ENCODE data around the gene RNF217.

The RNF217 gene

DNA sequence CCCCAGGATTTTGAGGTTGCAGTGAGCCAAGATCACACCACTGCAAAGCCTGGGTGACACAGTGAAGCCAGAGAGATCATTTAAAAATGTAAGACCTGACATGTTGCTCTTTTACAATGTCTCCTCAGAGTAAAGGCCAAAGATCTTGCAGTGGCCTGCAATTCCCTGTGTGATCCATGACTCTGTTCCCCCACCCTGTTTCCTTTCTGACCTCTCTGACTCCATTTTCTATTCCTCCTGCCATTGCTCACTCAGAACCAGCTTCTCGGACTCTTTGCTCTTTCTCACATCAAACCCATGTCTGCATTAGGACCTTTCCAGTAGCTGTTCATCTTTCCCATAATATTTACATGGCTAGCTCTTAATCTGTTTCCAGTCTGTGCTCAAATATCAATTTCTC is 28.8 kb downstream of the RNF217 start:
- DNase-seq (ENCODE audit: low spot score): no peak

DNA sequence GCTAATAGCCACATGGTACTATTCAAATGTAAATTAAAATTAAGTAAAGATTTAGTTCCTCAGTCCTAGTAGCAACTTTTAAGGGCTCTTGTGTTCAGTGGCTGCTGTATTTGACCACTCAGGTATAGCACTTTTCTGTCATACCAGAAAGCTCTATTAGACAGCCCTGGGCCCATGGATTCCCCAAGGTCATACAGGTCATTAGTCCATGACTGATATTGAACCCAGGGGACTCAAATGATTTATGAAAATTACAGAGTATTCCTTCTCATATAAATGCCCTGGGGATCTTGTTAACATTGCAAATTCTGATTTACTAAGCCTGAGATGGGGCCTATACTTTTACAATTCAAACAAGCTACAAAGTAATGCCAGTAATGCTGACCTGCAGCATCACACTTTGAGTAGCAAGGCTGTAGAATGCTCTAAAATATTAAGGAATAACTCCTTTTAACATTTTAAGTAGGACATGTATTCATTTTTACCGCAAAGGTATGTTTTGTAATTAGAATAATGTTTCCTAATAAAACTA is 29.6 kb downstream of the RNF217 start:
- no peak for DNase-seq (ENCODE audit: low spot score)

DNA sequence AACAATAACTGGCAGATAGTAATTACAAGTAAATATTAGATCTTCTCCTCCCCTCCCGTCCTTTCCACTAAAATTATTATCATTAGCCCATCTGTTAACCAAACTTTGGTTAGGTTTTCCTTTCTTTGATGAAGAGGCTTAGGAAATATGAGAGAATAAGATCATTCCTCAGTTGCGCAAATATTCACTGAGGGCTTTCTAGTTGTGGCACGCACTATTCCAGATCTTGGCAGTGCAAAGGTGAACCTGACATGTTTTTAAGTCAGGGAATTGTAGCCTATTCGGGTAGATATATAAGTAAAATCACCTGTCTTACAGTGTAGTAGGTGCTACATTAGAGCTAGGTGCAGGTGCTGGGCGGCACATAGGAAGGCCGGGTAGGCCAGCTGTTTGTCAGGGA is 31.1 kb downstream of the RNF217 start:
- no peak for DNase-seq (ENCODE audit: low spot score)

DNA sequence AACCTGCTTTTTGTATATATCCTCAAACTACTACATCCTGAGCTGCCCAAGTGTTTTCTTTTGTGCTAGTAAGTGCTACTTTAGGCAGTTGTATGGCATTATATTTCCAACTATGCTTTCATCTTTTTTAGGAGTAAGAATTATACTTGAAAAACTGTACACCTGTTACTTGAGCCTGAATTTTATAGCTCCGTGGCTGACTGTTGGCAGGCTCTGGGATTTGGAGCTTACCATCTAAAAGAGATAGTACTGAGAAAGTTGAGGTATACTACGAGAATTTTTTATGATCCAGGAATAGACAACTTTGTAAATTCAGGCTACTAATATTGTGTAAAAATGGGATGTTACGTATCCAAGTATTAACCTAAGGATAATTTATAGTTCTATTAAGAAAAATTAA is 32.4 kb downstream of the RNF217 start:
- DNase-seq (ENCODE audit: low spot score): no peak

DNA sequence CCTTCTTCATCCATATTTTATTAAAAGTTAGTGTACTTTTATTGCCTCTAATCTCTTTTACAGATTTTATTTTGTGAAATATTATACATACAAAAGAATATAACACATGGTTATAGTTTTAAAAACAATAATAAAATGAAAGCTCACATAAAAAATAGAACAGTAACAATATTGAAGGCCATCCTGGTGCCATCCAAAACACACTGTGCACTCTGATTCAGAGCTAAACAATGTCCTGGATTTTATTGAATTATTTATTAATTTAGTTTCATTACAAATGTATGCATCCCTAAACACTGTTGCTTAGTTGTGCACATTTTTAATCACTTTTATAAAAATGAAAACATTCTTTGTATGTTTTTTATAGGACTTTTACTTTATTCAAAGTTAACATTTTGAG is 32.9 kb downstream of the RNF217 start:
- no peak for DNase-seq (ENCODE audit: low spot score)

DNA sequence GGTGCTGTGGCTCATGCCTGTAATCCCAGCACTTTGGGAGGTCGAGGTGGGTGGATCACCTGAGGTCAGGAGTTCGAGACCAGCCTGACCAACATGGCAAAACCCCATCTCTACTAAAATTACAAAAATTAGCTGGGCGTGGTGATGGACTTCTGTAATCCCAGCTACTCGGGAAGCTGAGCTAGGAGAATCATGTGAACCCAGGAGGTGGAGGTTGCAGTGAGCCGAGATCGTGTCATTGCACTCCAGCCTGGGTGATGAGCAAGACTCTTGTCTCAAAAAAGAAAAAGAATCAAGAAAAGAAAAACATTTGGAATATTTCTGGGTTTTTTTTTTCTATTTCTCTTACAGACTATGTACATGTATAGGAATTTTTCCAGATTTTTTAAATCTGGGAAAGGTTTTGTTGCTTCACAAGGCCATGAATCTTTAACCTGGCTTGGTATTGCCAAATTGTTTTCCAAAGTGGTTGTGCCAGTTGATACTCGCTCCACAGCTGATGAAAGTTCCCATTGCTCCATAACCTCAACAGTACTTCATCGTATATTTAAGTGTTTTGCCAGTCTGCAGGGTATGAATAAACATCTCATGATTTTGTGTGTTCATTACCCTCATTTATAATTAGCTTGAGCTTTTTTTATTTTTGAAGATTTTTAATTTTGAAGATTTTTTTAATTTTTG is 33.5 kb downstream of the RNF217 start:
- no peak for DNase-seq (ENCODE audit: low spot score)

DNA sequence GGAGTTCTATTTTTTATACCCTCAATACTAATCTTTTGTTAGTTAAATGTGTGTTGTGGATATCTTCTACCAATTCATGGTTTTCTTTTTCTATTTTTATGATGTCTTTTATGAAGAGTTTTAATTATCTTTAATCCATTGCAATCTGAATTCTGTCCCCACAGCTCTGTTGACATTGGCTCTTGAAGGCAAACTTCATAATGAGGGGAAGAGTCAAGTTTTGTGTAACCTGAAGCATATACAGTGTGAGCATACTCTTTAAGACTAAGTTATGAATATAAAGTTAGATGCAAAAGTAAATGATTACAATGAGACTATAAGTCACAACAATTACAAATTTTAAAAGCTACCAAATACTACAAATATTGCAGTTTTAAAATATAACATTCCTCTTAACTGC is 34.2 kb downstream of the RNF217 start:
- DNase-seq (ENCODE audit: low spot score): no peak

DNA sequence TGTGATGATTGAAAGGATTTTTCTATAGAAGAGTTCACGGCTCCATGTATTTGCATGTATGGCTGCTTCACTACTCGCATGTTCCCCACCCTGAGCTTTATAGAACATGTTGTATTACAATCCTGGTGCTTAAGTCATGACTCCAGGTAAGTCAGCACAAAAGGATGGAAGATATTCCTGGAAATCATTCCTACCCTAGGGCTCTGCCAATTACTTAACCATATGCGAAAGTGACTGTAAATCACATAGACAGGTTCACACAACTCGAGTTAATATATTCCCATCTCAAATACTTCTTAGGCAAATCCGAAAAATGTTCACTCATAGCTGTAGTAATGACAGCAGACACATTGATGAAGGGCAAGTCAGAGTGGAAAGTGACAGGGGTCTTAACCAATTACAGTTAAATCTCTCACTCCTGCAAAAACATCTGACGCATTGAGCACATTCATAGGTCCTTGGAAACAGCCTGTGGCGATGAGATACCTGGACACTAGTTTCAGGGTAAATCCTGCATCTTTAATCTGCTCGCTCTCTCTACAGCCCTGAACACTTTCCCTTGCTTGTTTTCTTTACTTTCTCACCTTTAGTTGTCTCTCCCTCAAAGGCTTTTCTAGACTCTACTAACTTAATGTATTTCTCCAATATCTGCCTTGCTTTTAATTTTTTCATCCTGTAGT is 35.1 kb downstream of the RNF217 start:
- no peak for DNase-seq (ENCODE audit: low spot score)

DNA sequence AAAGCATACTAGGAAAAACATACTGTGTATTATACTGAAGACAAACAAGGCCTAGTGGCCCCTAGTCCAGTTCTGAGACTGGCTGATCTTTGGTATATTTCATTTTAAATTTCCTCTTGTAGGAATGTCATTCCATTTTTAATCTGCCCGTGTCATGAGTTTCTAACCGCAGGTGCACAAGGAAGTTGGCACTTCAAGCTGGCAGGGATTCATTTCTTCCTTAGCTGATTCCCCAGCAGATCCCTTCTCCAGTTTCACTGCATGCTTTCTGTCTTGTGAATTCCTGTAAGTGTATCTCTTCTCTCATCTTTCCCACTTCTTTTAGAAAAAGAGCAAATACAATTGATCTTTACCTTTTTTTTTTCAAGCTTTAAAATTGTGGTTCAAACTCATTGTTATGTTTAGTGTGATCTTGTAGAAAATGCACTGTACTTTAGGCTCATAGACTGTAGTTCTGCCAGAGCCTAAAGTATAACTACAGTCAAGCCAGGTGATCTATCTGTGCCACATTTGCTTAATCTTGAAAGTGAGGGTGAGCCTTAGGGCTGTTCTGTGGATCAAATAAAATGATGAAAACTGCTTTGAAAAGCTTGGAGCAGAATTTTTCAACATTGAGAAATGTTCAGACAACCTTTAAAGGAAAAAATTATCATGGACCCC is 37.0 kb downstream of the RNF217 start:
- DNase-seq (ENCODE audit: low spot score): no peak

DNA sequence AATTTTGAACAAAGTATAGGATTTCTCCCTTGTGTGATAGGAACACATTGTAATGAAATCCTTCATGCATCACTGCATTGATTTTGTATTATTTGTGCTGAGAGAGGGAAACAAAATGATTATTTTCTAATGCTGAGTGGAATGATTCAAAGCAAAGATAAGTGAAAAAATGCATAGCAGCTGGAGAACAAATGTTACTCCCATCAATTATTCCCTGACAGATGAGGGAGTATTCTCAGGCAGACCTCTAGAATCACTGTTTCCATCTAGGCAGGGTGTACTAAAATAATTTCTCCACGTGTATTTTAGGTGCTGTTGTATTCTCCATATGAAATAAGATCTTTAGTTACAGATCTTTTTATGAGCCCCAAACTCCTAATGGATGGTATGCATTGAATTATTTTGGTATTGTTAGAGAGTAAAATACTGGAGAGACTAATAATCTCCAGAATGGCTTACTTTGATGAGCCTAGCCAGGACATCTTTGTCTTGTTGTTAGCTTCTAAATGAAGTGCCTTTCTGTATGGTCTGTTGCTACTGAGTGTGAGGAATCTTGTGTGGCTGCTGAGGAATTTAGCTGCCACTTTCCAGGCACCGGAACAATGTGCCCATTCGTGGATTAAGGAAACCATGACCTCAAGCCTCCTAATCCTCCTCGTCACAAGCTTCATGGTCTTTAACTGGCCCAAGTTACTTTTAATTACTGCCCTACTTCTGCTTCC is 39.6 kb downstream of the RNF217 start:
- DNase-seq (ENCODE audit: low spot score): no peak

DNA sequence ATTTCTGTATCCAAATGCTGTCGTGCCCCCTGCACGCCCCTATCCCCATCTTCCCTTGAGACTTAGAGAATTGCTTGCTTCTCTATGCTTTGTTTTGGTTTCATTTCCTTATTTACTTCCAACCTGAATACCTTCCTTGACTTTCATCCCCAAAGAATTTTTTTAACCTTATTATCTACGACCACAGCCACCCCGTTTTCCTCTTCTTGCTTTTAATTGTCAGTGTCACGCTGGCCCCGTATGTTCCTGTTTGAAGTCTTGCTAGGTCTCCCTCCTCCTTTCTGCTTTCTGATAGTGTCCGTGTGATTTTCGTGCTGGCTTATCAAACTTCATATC is 40.1 kb downstream of the RNF217 start:
- DNase-seq (ENCODE audit: low spot score): no peak

DNA sequence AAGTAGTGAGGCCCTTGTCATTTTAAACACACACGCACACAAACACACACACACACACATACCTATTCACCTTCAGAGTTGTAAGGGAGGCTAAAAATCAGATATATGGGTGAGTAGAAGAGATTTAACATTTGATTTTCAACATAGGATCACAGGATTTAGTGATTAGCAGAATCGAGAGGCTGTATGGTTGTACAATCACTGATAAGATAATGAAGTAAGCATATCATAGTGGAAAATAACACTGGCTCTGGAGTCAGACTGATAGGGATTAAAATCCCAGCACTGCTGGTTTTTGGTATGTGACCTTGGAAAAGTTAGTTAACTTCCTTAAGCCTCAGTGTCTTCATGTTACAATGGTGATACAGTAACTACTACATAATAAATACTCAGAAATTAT is 40.8 kb downstream of the RNF217 start:
- no peak for DNase-seq (ENCODE audit: low spot score)

DNA sequence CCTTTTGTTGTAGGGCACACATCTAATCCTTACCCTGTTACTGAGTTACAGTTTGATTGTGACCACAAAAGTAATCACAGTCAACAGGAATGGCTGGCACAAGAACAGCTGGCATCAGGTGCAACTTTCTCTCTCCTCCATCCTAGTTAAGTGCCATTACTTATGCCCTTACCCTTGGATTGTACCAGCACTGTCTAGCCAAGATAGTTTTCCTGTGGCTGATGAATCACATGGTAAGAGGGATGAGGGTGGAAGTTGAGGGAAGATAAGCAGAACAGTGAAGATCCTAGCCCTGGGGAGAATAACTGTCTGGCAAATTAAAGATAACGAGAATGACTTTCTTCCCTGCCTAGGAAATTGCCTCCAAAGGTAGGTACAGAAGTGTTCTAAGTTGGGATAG is 42.0 kb downstream of the RNF217 start:
- DNase-seq (ENCODE audit: low spot score): no peak

DNA sequence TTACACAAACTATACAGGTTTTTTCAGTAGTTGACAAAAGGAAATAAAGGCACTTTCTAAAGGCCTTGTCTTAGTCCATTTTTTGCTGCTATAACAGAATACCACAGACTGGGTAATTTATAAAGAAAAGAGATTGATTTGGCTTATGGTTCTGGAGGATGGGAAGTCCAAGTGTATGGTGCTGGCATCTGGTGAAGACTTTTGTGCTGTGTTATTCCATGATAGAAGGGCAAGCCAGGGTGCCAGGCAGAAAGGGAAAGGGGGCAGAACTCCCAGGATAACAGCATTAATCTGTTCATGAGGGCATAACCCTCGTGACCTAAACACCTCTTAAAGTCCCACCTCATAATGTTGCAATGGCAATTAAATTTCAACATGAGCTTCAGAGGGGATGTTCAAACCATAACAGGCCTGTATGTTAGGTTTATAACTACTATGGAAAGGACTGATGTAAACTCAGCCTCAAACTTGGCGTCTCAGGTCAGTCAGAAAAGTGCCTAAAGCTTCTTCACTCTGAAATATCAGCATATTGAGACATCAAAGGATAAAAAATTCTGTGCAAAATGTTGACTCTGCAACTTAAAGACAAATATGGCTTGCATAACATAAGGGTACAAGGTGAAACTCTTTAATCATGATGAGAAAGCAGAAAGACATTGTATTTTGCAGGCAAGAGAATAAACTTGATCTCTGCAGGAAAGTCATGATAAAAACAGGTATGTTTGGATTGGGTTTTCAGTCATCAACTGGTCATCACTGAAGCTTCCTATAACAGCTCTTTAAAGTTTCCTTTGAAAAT is 42.8 kb downstream of the RNF217 start:
- DNase-seq (ENCODE audit: low spot score): no peak

DNA sequence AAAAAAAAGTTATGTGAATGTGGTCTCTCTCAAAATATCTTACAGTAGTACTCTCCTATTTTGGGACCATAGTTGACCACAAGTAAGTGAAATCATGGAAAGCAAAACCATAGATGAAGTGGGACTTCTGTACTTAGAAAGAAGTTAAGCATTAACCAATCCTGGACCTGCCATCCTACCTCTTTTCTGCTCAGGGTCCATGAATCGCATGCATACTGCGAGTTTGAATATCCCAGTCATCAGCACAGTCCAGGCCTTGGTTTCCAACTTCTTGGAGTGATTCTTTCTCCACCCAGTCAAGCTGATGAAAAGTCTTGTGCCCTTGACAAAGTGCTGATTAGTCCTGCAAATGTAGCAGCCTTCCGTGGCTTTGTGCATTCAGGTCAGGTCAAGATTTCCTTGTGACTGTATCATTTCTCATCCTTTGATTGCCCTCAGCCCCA is 46.0 kb downstream of the RNF217 start:
- no peak for DNase-seq (ENCODE audit: low spot score)

DNA sequence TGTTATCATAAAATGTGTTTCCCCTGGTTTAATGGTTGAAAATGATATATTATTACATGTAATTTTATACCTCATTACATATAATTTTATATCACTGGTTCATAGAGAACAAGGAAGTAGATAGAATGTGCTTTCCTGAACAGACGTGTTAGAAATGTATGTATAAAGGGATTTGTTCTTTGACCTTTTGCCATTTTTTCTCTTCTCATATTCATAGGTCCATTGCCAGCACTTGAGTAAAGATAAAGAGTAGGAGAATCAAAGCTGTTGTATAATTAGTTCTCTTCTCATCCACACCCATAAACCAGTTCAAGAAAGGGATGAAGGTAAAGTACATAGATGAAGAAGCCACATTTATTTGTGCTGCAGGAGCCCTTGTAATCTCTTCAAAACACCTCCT is 46.7 kb downstream of the RNF217 start:
- no peak for DNase-seq (ENCODE audit: low spot score)

DNA sequence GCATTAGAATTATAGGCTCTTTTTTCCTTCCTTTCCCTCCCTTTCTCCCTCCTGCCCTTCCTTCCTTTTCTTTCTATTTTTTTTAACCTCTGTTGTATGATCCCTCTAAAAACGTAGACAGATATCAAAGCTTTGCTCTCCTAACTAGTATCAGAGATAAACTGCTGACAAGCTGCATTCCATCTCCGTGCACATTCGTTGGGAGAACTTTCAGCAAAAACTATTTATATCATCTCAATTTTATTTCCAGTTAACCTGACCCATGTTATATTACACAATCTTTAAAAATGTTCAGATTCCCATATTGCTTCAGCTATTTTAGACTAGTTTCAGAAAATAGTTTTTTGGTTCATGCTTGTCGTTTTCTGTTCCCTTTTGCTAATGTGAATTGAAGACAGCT is 47.3 kb downstream of the RNF217 start:
- DNase-seq (ENCODE audit: low spot score): no peak

DNA sequence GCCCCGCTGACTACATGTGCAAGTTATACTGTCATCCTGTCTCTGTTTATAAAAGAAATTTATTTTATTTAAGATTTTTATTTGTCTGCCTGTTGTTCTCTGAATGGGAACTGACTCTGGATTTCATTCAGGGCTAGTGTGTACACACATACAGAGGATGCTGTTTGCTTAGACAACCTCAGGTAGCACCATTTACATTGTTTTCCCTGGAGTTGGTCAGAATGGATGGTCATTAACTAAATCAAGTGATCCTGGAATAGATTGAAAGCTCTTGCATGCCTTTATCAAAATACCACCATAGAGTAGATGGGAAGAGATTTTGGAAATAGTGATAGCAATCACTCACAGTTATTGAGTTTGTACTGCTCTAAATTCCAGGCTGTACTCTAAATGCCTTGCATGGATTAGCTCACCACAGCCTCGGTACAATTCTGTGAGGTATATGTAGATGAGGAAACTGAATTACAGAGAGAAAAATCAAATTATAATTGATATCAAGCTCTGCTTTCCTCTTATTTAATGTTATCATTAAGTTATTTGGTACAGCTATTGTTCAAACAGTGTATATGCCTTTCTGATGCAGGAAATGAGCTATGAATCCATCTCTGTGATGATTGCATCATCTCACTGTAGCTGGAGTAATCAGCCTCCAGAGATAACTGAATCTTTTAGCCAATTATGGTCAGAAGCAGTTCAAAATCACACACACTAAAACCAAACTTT is 51.9 kb downstream of the RNF217 start:
- no peak for DNase-seq (ENCODE audit: low spot score)

DNA sequence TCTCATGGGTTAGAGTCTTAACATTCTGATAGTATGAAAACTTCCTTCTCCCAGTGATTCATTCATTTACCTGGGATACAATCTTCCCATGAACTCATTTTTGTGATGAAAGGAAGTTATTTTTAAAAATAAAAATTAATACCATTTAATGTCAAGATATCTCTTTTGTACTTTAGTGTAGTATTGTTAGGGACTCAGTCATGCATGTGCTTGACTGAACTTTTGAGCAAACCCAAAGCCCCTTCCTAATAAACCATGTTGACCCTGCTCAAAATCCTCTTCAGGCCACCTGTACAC is 52.4 kb downstream of the RNF217 start:
- no peak for DNase-seq (ENCODE audit: low spot score)

DNA sequence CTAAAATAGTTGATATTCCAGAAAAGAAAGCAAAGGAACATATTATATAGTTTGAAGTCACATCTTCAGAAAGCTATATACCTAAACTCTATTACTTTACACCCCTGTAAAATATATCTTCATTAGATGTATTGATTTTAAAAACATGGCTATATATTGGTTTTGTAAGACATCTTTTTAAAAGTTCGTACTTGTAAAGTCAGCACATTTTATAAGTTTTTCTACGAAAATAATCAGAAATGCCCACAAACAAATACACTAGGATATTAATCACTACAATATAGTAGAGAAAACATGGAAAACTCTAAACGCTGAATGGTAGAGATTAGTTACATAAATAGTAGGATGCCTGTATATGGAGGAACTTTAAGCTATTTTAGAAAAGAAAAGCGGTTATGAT is 52.9 kb downstream of the RNF217 start:
- DNase-seq (ENCODE audit: low spot score): no peak

DNA sequence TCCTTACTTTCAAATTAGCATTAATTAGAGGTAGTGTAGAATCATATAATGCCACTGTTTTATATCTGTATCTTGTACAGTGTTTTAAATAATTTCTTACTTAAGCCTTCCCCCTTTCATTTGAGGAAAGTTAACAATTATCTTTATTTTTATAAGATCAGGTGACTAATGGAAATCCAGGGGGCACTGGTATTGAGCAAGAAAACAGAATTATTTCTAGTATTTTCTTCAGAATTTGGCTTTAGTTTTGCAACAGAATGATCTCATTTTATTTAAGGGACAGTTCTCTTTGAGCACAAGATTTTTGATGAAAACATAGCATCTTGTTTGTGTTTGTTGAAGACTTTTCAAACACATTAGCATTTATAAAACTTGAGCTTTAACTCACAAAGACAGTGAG is 55.9 kb downstream of the RNF217 start:
- DNase-seq (ENCODE audit: low spot score): no peak

Measured in putamen (tissue), 1 donor.